GM18517 (cell line): ENCODE results near the gene RTL5.
A peak's percentile ranks its signal among the peaks of the same experiment; 100 is the strongest.

Experiments
- ATAC-seq: cut with Tn5 transposase; IDR thresholded peaks from one replicate; pipeline ENCODE4 v1.9.1; 2021; ENCODE audit warnings: mild to moderate bottlenecking, moderate library complexity; ENCODE audit not compliant: unreplicated experiment

The RTL5 gene

GRCh38 chrX:72130156-72130761, 1.5 kb downstream of the RTL5 start:
- no peak for ATAC-seq

- ATAC-seq, result no peak
Measured at GRCh38 chrX:72129661-72130060, 2.1 kb downstream of the RTL5 start.

- ATAC-seq, result no peak
Measured at GRCh38 chrX:72128881-72129280, 2.8 kb downstream of the RTL5 start.

- no peak for ATAC-seq
Measured at GRCh38 chrX:72128183-72128834, 3.4 kb downstream of the RTL5 start.

GRCh38 chrX:72127332-72127731, 4.4 kb downstream of the RTL5 start:
- ATAC-seq, result no peak

GRCh38 chrX:72126539-72127140, 5.1 kb downstream of the RTL5 start:
- peak; percentile 68 for ATAC-seq

- ATAC-seq, result no peak
Measured at GRCh38 chrX:72126048-72126415, 5.7 kb downstream of the RTL5 start.

- no peak for ATAC-seq
Measured at GRCh38 chrX:72125331-72126047, 6.2 kb downstream of the RTL5 start.

GRCh38 chrX:72124540-72125201, 7.0 kb downstream of the RTL5 start:
- no peak for ATAC-seq

- ATAC-seq, result no peak
Measured at GRCh38 chrX:72123471-72124185, 8.1 kb downstream of the RTL5 start.

GRCh38 chrX:72122621-72123337, 8.9 kb downstream of the RTL5 start:
- ATAC-seq, result no peak

- no peak for ATAC-seq
Measured at GRCh38 chrX:72121383-72121782, 10.3 kb downstream of the RTL5 start.

GRCh38 chrX:72120837-72121236, 10.9 kb downstream of the RTL5 start:
- ATAC-seq, result no peak

GRCh38 chrX:72117636-72118210, 14.0 kb downstream of the RTL5 start:
- no peak for ATAC-seq

GRCh38 chrX:72115380-72115779, 16.3 kb downstream of the RTL5 start:
- no peak for ATAC-seq

GRCh38 chrX:72114807-72115206, 16.9 kb downstream of the RTL5 start:
- no peak for ATAC-seq

GRCh38 chrX:72114306-72114705, 17.4 kb downstream of the RTL5 start:
- ATAC-seq, result no peak

- ATAC-seq, result no peak
Measured at GRCh38 chrX:72113461-72113860, 18.3 kb downstream of the RTL5 start.

- no peak for ATAC-seq
Measured at GRCh38 chrX:72110876-72111708, 20.6 kb downstream of the RTL5 start.
